ENCODE results near the gene SMURF1.

- TF ChIP-seq, protein P1, sequence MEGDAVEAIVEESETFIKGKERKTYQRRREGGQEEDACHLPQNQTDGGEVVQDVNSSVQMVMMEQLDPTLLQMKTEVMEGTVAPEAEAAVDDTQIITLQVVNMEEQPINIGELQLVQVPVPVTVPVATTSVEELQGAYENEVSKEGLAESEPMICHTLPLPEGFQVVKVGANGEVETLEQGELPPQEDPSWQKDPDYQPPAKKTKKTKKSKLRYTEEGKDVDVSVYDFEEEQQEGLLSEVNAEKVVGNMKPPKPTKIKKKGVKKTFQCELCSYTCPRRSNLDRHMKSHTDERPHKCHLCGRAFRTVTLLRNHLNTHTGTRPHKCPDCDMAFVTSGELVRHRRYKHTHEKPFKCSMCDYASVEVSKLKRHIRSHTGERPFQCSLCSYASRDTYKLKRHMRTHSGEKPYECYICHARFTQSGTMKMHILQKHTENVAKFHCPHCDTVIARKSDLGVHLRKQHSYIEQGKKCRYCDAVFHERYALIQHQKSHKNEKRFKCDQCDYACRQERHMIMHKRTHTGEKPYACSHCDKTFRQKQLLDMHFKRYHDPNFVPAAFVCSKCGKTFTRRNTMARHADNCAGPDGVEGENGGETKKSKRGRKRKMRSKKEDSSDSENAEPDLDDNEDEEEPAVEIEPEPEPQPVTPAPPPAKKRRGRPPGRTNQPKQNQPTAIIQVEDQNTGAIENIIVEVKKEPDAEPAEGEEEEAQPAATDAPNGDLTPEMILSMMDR (IDR thresholded peaks at IDR 0.05; ENCODE audit: poor library complexity): no peak
- TF ChIP-seq EZH2phosphoT487 (IDR thresholded peaks at IDR 0.05; ENCODE audit: low read depth, severe bottlenecking, unreplicated experiment): no peak
- no peak for TF ChIP-seq EZH2 (IDR thresholded peaks at IDR 0.05; ENCODE audit: borderline replicate concordance)
Measured at GRCh38 chr7:99094401-99094800, 49.5 kb downstream of the SMURF1 start.

All from hepatocyte (in vitro differentiated cells).